Measurements from ENCODE around the gene WWOX.

GRCh38 chr16:78952630-78953029 is 853.2 kb downstream of the WWOX start:
- TF ChIP-seq EP300 (IDR thresholded peaks at IDR 0.05) = no peak
- no peak for TF ChIP-seq POLR2AphosphoS5 (IDR thresholded peaks at IDR 0.05)
- no peak for TF ChIP-seq CTCF (IDR thresholded peaks at IDR 0.05)
- TF ChIP-seq POLR2A (IDR thresholded peaks at IDR 0.05) = no peak
